Gastrocnemius medialis (tissue), 4 donors: ENCODE data around the gene CSRP2. TPM values are rescaled to one million over a fixed set of nuclear protein-coding genes. Genes with fewer than 3 reads are reported as not detected.

Experiments used
- ATAC-seq, 2 donors: fragments of 150-250 bp; one replicate each; pipeline ENCODE4 v1.9.1; 2016
- DNase-seq, 2 donors: peaks; one replicate each; pipeline ENCODE4 v3.0.0-alpha.2; 2019
- H3K27ac ChIP-seq, 4 donors: fragments of 200-600 bp; sonication (generic); 1 replicate in 1 of 4; 2 replicates in 3 of 4; pipeline ENCODE4 v1.5.1; 2016 to 2018; ENCODE audit warnings: mild to moderate bottlenecking in 2 of 4, moderate library complexity in 1 of 4
- H3K27me3 ChIP-seq, 3 donors: fragments of 200-600 bp; sonication (generic) in 2 of 3; 1 replicate in 1 of 3; 2 replicates in 2 of 3; pipeline versions ENCODE4 v1.5.1 to v1.6.0; 2016 to 2019; ENCODE audit warnings: mild to moderate bottlenecking in 1 of 3, moderate library complexity in 1 of 3
- H3K36me3 ChIP-seq, 2 donors: fragments of 200-600 bp; sonication (generic) in 1 of 2; one replicate each; pipeline ENCODE4 v1.5.1; 2017 to 2018
- H3K4me1 ChIP-seq, 2 donors: fragments of 200-600 bp; sonication (generic) in 1 of 2; one replicate each; pipeline ENCODE4 v1.5.1; 2016 to 2017; ENCODE audit warnings: mild to moderate bottlenecking in 2 of 2
- H3K4me3 ChIP-seq, 4 donors: fragments of 200-600 bp; sonication (generic) in 3 of 4; 1 replicate in 1 of 4; 2 replicates in 3 of 4; pipeline ENCODE4 v1.5.1; 2016 to 2019; ENCODE audit warnings: mild to moderate bottlenecking in 2 of 4
- H3K9me3 ChIP-seq, 3 donors: fragments of 200-600 bp; sonication (generic) in 2 of 3; 1 replicate in 1 of 3; 2 replicates in 2 of 3; pipeline ENCODE4 v1.5.1; 2016 to 2019
- CTCF ChIP-seq, 5 experiments: fragments of 450-650 bp in 3 of 5; fragments of 200-600 bp in 2 of 5; sonication (generic) in 2 of 5; IDR thresholded peaks in 4 of 5; conservative IDR thresholded peaks in 1 of 5; 1 replicate in 4 of 5; 2 replicates in 1 of 5; pipeline ENCODE4 v1.5.1; 2016 to 2019; ENCODE audit warnings: antibody characterized with exemption in 5 of 5, mild to moderate bottlenecking in 3 of 5, moderate library complexity in 3 of 5
- POLR2A ChIP-seq, 2 donors: fragments of 450-650 bp; IDR thresholded peaks; one replicate each; pipeline ENCODE4 v1.6.1; 2017; ENCODE audit warnings: antibody characterized with exemption in 2 of 2, mild to moderate bottlenecking in 2 of 2, moderate library complexity in 2 of 2
- in situ Hi-C, 4 donors: fragments of 200-750 bp; cut with MboI; loops; one replicate each; pipeline versions ENCODE4 v1.15.0 to v1.8.0; 2017; ENCODE audit warnings: low sequenced_read_pairs in 4 of 4
- intact Hi-C: fragments of 100-400 bp; cut with DNase I; formaldehyde crosslinking; loops from one replicate; pipeline ENCODE4 v1.15.1; 2023; ENCODE audit warnings: low total_unique reads
- total RNA-seq, 4 donors: library from RNA; depleted of rRNA; stranded (reverse); fragments of >200 nt; gene quantifications; one replicate each; pipeline versions ENCODE4 v1.1.0 to v1.2.3, GENCODE V29; 2016

The CSRP2 gene
- total RNA-seq, 4 donors from 2014 or later, result 6.9 to 24.2 (median 12.6) TPM

GRCh38 chr12:76880519-76881023 is 1.8 kb upstream of the CSRP2 start:
- Histone ChIP-seq H3K27ac (peak overlapping the region in 2 of 4 donors; percentile 79 to 82), H3K36me3 (no peaks in the 10 kb centered on the region), H3K4me1 (peaks cover 10 to 13% of the 10 kb centered on the region in 2 donors), H3K4me3 (no peak overlapping the region), H3K9me3 (no peaks in the 10 kb centered on the region), H3K27me3 (no peaks in the 10 kb centered on the region)
- DNase-seq, result no peak
- intact Hi-C loops, result no loop called here
- in situ Hi-C loops, result no loop called here
- ATAC-seq, result no peak
- TF ChIP-seq POLR2A (IDR thresholded peaks at IDR 0.05) (no peak), CTCF (IDR thresholded peaks at IDR 0.05 in 4 of 5, conservative IDR thresholded peaks at IDR 0.05 in 1 of 5) (no peak)

DNA sequence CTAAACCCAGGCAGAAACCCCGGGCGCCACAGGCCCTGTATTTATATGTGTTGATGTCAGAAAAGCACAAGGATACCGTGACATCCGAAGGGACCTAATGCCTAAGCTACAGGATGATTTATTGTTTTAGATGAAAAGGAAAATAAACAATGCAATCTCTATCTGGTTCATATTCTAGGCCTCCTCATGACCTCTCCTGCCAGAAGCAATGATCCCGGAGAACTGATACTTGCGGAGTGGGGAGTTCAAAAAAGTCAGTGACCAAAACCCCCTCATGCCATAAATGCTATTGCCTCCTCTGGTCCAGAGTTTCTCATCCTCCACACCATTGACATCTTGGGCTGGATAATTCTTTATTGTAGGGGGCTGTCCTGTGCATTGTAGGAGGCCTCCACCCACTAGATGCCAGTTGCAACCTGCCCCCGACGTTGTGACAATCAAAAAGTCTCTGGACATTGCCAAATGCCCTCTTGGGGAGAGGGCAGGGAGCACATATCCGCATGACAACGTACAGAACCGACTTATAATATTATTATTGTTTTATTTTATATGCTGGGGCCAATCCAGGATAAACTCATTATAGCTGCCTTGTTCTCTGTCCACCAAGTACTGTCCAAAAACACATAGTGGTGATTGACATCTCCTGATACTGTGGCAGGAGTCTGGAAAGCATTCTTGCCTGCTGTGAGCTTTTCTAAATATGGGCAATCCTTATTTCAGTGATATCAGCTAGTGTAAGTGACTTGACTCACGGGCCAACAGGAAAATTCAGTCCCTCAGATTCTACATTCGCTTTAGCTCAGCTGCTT is 1.1 kb upstream of the CSRP2 start:
- Histone ChIP-seq H3K9me3 (no peaks in the 10 kb centered on the region), H3K4me1 (peaks cover 10 to 13% of the 10 kb centered on the region in 2 donors), H3K27ac (peak overlapping the region; percentile 76 to 82 (median 79)), H3K27me3 (no peaks in the 10 kb centered on the region), H3K4me3 (peak overlapping the region; percentile 73 to 82 (median 78)), H3K36me3 (no peaks in the 10 kb centered on the region)
- in situ Hi-C loops (no loop called here), intact Hi-C loops (no loop called here)
- DNase-seq, result no peak
- TF ChIP-seq POLR2A (IDR thresholded peaks at IDR 0.05), result no peak
- TF ChIP-seq CTCF (IDR thresholded peaks at IDR 0.05 in 4 of 5, conservative IDR thresholded peaks at IDR 0.05 in 1 of 5), result no peak
- ATAC-seq, result no peak

- H3K27ac ChIP-seq, result peak overlapping the region; percentile 66 to 82 (median 79)
- intact Hi-C loops (no loop called here), in situ Hi-C loops (no loop called here)
- no peak for DNase-seq
- H3K36me3 ChIP-seq, result no peaks in the 10 kb centered on the region
- peak overlapping the region; percentile 73 to 82 (median 78) for H3K4me3 ChIP-seq
- H3K4me1 ChIP-seq, result peaks cover 13 to 16% of the 10 kb centered on the region in 2 donors
- no peaks in the 10 kb centered on the region for H3K9me3 ChIP-seq
- peak; percentile 9 to 25 for ATAC-seq
- TF ChIP-seq CTCF (IDR thresholded peaks at IDR 0.05 in 4 of 5, conservative IDR thresholded peaks at IDR 0.05 in 1 of 5) (peak in 1 of 5 experiments; percentile 9), POLR2A (IDR thresholded peaks at IDR 0.05) (no peak)
- H3K27me3 ChIP-seq, result no peaks in the 10 kb centered on the region
These were observed 520 bp downstream of the CSRP2 start for GRCh38 chr12:76878099-76878898.

DNA sequence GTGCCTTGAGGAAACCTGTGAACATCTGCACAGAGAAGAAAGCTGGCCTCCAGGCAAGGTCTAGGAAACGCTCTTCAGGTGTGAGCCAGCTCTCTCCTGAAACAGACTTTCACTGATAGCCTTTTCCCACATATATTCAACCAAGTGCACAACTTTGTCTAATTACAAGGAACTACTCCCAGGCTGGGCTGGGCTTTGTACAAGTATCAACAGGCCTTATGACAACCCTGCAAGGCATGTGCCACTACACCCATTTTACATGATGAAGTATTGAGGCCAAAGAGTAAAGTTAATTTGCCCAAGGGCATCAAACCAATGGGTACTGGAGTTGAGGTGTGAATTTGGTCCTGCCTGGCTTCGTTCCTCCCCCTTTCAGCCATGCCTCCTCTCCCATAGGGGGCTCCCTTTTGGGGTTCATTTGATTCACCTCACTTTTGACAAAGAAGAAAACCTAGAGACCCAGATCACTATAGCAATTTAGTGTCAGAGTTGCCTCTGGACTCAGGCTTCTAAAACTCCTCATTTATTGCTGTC is 2.1 kb downstream of the CSRP2 start:
- Histone ChIP-seq H3K27ac (no peak overlapping the region), H3K27me3 (no peaks in the 10 kb centered on the region), H3K36me3 (no peaks in the 10 kb centered on the region), H3K9me3 (no peaks in the 10 kb centered on the region), H3K4me1 (peaks cover 13 to 16% of the 10 kb centered on the region in 2 donors), H3K4me3 (peak overlapping the region in 1 of 4 donors; percentile 73)
- no peak for ATAC-seq
- no peak for DNase-seq
- in situ Hi-C loops (no loop called here), intact Hi-C loops (no loop called here)
- TF ChIP-seq CTCF (IDR thresholded peaks at IDR 0.05 in 4 of 5, conservative IDR thresholded peaks at IDR 0.05 in 1 of 5), result no peak
- no peak for TF ChIP-seq POLR2A (IDR thresholded peaks at IDR 0.05)
